BLaER1 treated with 17β-estradiol and CSF1 and Interleukin-3, amounts not matched to agents 10 nM and 100 nM (cell line): Measurements from ENCODE around the gene DYNLT4.

ENCODE experiments used
- H3K27ac ChIP-seq, 11 experiments: shearing (Covaris generic); formaldehyde crosslinking; 2 replicates each; pipeline ENCODE4 v1.8.1; 2022
- H3K27me3 ChIP-seq, 11 experiments: shearing (Covaris generic); formaldehyde crosslinking; 2 replicates each; pipeline ENCODE4 v1.8.1; 2022
- H3K36me3 ChIP-seq, 11 experiments: shearing (Covaris generic); formaldehyde crosslinking; 2 replicates each; pipeline ENCODE4 v1.8.1; 2022
- H3K4me1 ChIP-seq, 10 experiments: shearing (Covaris generic); formaldehyde crosslinking; 2 replicates each; pipeline ENCODE4 v1.8.1; 2022
- H3K4me2 ChIP-seq, 11 experiments: shearing (Covaris generic); formaldehyde crosslinking; 2 replicates each; pipeline ENCODE4 v1.8.1; 2022
- H3K4me3 ChIP-seq, 10 experiments: shearing (Covaris generic); formaldehyde crosslinking; 2 replicates each; pipeline ENCODE4 v1.8.1; 2022
- H3K9ac ChIP-seq, 11 experiments: shearing (Covaris generic); formaldehyde crosslinking; 2 replicates each; pipeline ENCODE4 v1.8.1; 2022
- H3K9me3 ChIP-seq, 11 experiments: shearing (Covaris generic); formaldehyde crosslinking; replicated peaks in 1 of 11; 2 replicates each; pipeline ENCODE4 v1.8.1; 2022
- H4K20me1 ChIP-seq, 11 experiments: shearing (Covaris generic); formaldehyde crosslinking; 2 replicates each; pipeline ENCODE4 v1.8.1; 2022
- Cebpa-rat ChIP-seq, 11 experiments: shearing (Covaris generic); IDR thresholded peaks; 2 replicates each; pipeline ENCODE4 v1.8.1; 2022

DYNLT4 gene

DNA sequence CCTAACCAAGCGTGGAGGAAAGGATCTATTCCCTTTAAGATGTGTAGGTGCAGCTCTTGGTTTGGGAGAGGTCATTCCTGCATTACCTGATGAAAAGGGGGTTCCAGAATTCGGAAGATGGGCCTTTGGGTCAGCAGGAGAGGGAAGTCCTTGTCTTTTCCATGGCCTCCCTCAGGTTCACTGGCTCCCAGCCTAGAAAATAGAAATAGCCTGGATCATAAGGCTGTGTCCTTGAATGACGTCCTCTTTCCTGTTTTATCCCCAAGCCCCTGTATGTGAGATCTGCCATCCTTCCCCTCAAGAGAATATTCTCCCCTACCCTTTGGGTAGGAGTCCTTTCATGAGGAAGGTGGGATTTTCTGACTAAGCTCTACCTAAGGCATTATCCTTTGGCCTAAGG is 46.3 kb downstream of the DYNLT4 start:
- Histone ChIP-seq H3K9ac (0 out of 22 replicates have a peak overlapping the region, but pooled peaks of 1 of the 11 experiments have one; percentile 12), H3K27me3 (no peaks in the 10 kb centered on the region), H3K4me1 (peaks cover 0 to 8% (median 0%) of the 10 kb centered on the region in 10 experiments; a peak in 2 of 20 replicates), H3K4me2 (no peak overlapping the region), H4K20me1 (peaks cover 0 to 27% (median 0%) of the 10 kb centered on the region in 11 experiments; a peak in 6 of 22 replicates), H3K27ac (no peak overlapping the region), H3K9me3 (no peaks in the 10 kb centered on the region), H3K36me3 (peaks cover 19 to 100% (median 100%) of the 10 kb centered on the region in 11 experiments), H3K4me3 (no peak overlapping the region)
- no peak for TF ChIP-seq Cebpa-rat (IDR thresholded peaks at IDR 0.05)

DNA sequence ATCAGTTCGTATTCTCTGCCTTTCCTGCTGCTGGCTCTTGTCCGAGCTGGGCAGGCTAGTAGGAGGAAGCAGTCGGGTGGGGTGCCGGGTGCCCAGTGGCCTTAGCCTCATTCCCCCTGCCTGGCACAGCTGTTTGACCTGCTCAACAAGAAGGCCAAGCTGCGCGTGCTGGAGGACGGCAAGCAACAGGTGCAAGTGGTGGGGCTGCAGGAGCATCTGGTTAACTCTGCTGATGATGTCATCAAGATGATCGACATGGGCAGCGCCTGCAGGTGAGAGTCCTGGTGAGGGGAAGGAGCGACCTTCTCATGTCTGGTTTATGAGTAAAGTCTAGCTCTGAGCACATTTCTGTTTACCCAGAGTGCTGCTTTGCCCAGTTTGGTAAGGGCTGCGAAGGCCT is 48.1 kb downstream of the DYNLT4 start:
- H3K27ac ChIP-seq = no peak overlapping the region
- peaks cover 19 to 100% (median 100%) of the 10 kb centered on the region in 11 experiments for H3K36me3 ChIP-seq
- H3K4me3 ChIP-seq = no peak overlapping the region

DNA sequence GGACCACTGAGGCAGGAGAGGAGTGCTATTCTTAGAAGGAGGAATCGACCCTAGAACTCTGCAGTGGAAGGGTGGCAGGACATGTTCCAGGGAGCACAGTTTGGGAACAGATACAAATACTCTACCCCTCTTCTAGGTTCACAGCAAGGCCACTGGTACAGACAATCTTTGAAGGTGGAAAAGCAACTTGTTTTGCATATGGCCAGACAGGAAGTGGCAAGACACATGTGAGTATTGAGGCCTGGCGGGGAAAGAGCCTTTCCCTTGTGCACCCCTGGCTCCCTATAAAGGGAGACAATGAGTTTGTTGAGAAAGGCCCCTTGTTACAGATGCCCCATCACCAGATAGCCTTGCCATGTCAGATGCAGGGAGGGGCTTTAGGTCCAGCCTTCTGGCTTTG is 49.7 kb downstream of the DYNLT4 start:
- no peak overlapping the region for H3K4me3 ChIP-seq
- H3K4me2 ChIP-seq = peak overlapping the region in 1 of 11 experiments; percentile 33; a peak in 2 of 22 replicates
- peaks cover 0 to 8% (median 0%) of the 10 kb centered on the region in 10 experiments; a peak in 2 of 20 replicates for H3K4me1 ChIP-seq
- no peaks in the 10 kb centered on the region for H3K27me3 ChIP-seq
- H3K9me3 ChIP-seq = no peaks in the 10 kb centered on the region
- H4K20me1 ChIP-seq = peaks cover 0 to 37% (median 0%) of the 10 kb centered on the region in 11 experiments; a peak in 6 of 22 replicates
- H3K36me3 ChIP-seq = peaks cover 16 to 100% (median 100%) of the 10 kb centered on the region in 11 experiments
- no peak for TF ChIP-seq Cebpa-rat (IDR thresholded peaks at IDR 0.05)
- no peak overlapping the region for H3K9ac ChIP-seq
- no peak overlapping the region; a peak in 2 of 22 replicates for H3K27ac ChIP-seq

More for the DNA sequence above, 48.1 kb downstream of the DYNLT4 start:
- Histone ChIP-seq H3K9me3 (no peaks in the 10 kb centered on the region), H3K4me1 (peaks cover 0 to 8% (median 0%) of the 10 kb centered on the region in 10 experiments; a peak in 2 of 20 replicates), H3K4me2 (no peak overlapping the region), H3K27me3 (no peaks in the 10 kb centered on the region), H4K20me1 (peaks cover 0 to 27% (median 0%) of the 10 kb centered on the region in 11 experiments; a peak in 6 of 22 replicates), H3K9ac (no peak overlapping the region)
- no peak for TF ChIP-seq Cebpa-rat (IDR thresholded peaks at IDR 0.05)
